Right cardiac atrium (tissue), 5 donors: ENCODE results near the gene SRPRA. TPM values are rescaled to one million over a fixed set of nuclear protein-coding genes. Genes with fewer than 3 reads are reported as not detected.
A peak's percentile ranks its signal among the peaks of the same experiment; 100 is the strongest.

Experiments
- ATAC-seq, 2 donors: fragments of 200-7000 bp; cut with Tn5 transposase; one replicate each; pipeline versions ENCODE4 v1.8.0 to v1.9.1; 2020; ENCODE audit warnings: moderate library complexity in 2 of 2, mild to moderate bottlenecking in 1 of 2
- DNase-seq, 3 donors: peaks; one replicate each; pipeline ENCODE4 v3.0.0-alpha.2; 2020
- H3K27ac ChIP-seq: one replicate; pipeline ENCODE4 v1.5.1; 2013; ENCODE audit warnings: mild to moderate bottlenecking, low read length, control low read depth, moderate library complexity
- H3K27me3 ChIP-seq: one replicate; pipeline ENCODE4 v1.6.1; 2013; ENCODE audit not compliant: control insufficient read depth, insufficient read depth
- H3K4me1 ChIP-seq: one replicate; pipeline ENCODE4 v1.6.1; 2013; ENCODE audit warnings: low read length; ENCODE audit not compliant: control insufficient read depth, insufficient read depth
- H3K4me3 ChIP-seq: one replicate; pipeline ENCODE4 v1.5.1; 2013; ENCODE audit warnings: low read length, control low read depth
- H3K9me3 ChIP-seq: one replicate; pipeline ENCODE4 v1.6.1; 2013; ENCODE audit warnings: low read length; ENCODE audit not compliant: control insufficient read depth
- WGBS: extraction: QIAGEN DNeasy Blood & Tissue Kit; methylation state at CpG from one replicate; pipeline ENCODE4 v1.1.7; 2013; 5-methylcytosine and 5-hydroxymethylcytosine counted together
- intact Hi-C, 4 donors: fragments of 100-400 bp; cut with DNase I; formaldehyde crosslinking; loops; one replicate each; pipeline versions ENCODE4 v1.11.0 to v1.14.0; 2022 to 2023
- polyA plus RNA-seq: library from polyadenylated mRNA; stranded (reverse); fragments of 200-250 nt; gene quantifications from one replicate; pipeline ENCODE4 v1.2.3, GENCODE V29; 2013
- total RNA-seq, 4 donors: library from RNA; stranded (reverse); fragmentation: NEBNext Ultra II Directional; extraction: Animal tissue kit (Norgen Biotek cat#: 25700); gene quantifications; one replicate each; pipeline ENCODE4 v1.2.1, GENCODE V29; 2021
- donor health status: healthy with polysubstance abuse.
- donor health status: DM: no; HTN: yes; CAD: no.
- donor health status: DM: no; HTN: no; CAD: no.
- donor health status: DM: no; HTN: yes; CAD: no; lungs with severe emphysema.
- donor health status: DM: yes; HTN: yes; CAD: no.

Gene SRPRA
- total and polyA plus RNA-seq, 5 donors = 49.6 to 85.4 (median 69.6) TPM

- no peaks in the 10 kb centered on the region for H3K9me3 ChIP-seq
- intact Hi-C loops = loop anchor here in 1 of 4 donors (2.0 kb wide), 1 partner anchor 173 kb away; no protein-coding TSS in a partner anchor
- H3K4me3 ChIP-seq = no peak overlapping the region
- 72% methylated on average over 4 of the region's 4 CpGs for WGBS
- ATAC-seq = no peak
- peaks cover 4% of the 10 kb centered on the region for H3K4me1 ChIP-seq
- H3K27me3 ChIP-seq = no peaks in the 10 kb centered on the region
- no peak for DNase-seq
- H3K27ac ChIP-seq = no peak overlapping the region
These were observed 39.6 kb upstream of the SRPRA start for GRCh38 chr11:126308271-126308671.

- no peaks in the 10 kb centered on the region for H3K27me3 ChIP-seq
- DNase-seq (no peak), ATAC-seq (no peak)
- WGBS = 32% methylated on average over 5 of the region's 5 CpGs
- no peak overlapping the region for H3K27ac ChIP-seq
- H3K9me3 ChIP-seq = no peaks in the 10 kb centered on the region
- intact Hi-C loops = loop anchor here in 1 of 4 donors (2.0 kb wide), 1 partner anchor 173 kb away; no protein-coding TSS in a partner anchor
- peaks cover 4% of the 10 kb centered on the region for H3K4me1 ChIP-seq
- H3K4me3 ChIP-seq = no peak overlapping the region
These were observed 39.0 kb upstream of the SRPRA start for GRCh38 chr11:126307706-126308105.

- no peak for DNase-seq
- no peaks in the 10 kb centered on the region for H3K9me3 ChIP-seq
- intact Hi-C loops = no loop called here
- H3K4me1 ChIP-seq = peaks cover 2% of the 10 kb centered on the region
- no peak for ATAC-seq
- H3K27ac ChIP-seq = no peak overlapping the region
- H3K27me3 ChIP-seq = no peaks in the 10 kb centered on the region
- no peak overlapping the region for H3K4me3 ChIP-seq
- WGBS = 95% methylated on average over 4 of the region's 4 CpGs
These were observed 37.0 kb upstream of the SRPRA start for GRCh38 chr11:126305699-126306098.

DNA sequence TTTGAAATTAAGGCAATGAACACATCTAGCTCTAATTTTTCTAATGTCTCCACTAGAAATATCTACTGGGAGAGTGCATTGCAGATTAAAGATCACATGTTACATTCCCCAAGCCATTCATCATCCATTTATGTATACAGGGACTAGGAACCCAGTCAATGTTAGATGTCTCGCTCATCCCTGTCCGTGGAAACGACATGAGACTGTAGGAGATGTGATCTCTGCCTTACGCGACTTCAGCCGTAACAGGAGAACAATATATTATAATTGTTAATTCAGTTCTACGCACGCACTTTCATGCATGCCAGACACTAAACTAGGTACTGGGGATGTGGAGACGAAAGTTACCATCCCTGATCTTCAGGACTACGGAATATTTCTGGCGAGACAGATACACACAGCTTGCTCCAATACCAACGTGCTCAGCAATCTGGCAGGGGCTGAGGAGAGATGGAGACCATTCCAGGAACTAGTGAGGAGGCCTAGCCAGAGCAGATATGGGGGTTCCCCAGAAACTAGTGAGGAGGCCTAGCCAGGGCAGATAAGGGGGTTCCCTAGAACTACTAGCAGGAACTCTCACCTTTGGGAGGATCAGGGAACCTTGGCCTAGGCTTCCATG, 35.9 kb upstream of the SRPRA start:
- no peaks in the 10 kb centered on the region for H3K4me1 ChIP-seq
- no peak for DNase-seq
- intact Hi-C loops = no loop called here
- peak overlapping the region; percentile 69 for H3K4me3 ChIP-seq
- H3K27me3 ChIP-seq = no peaks in the 10 kb centered on the region
- no peak overlapping the region for H3K27ac ChIP-seq
- no peaks in the 10 kb centered on the region for H3K9me3 ChIP-seq
- ATAC-seq = peak; percentile 3 to 14
- WGBS = 33% methylated on average over 12 of the region's 12 CpGs

GRCh38 chr11:126303623-126304456, 35.1 kb upstream of the SRPRA start, which contains the start of gene DCPS:
DCPS (plus strand) TSS chr11:126304060; CDS start chr11:126304081, 21 bp downstream.
- DNase-seq (peak; percentile 92 to 97 (median 97)), ATAC-seq (peak; percentile 99)
- Histone ChIP-seq H3K27ac (peak within 1 kb of the TSS; percentile 91), H3K4me1 (no peaks in the 10 kb centered on the region), H3K9me3 (no peaks in the 10 kb centered on the region), H3K27me3 (no peaks in the 10 kb centered on the region), H3K4me3 (peak within 1 kb of the TSS; percentile 69)
- intact Hi-C loops = no loop called here
- WGBS = 1% methylated on average over 61 of the region's 61 CpGs

- no peaks in the 10 kb centered on the region for H3K9me3 ChIP-seq
- ATAC-seq = no peak
- H3K27ac ChIP-seq = no peak overlapping the region
- WGBS = 40% methylated on average over 2 of the region's 2 CpGs
- no peaks in the 10 kb centered on the region for H3K4me1 ChIP-seq
- no peak for DNase-seq
- no peak overlapping the region for H3K4me3 ChIP-seq
- no peaks in the 10 kb centered on the region for H3K27me3 ChIP-seq
- intact Hi-C loops = no loop called here
These were observed 28.3 kb upstream of the SRPRA start for GRCh38 chr11:126297004-126297403.

DNA sequence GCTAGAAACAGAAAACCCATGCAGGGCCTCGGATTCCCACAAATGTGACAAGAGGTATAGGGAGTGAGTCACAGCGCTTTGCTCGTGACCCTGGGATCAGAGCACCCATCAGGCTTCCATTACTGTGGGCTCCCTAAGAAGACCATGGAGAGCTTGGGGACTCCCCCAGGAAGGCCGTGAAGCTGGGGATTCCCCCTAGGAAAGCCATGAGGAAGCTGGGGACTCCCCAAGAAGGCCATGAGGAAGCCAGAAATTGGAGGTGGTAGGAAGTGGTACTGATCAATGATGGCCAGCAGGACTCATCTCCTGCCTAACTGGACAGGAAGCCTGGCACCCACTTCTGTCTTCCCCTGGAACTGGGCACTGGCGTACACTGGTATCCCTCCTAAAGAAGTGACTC, 25.0 kb upstream of the SRPRA start:
- DNase-seq = peak in 1 of 3 donors; percentile 27
- 81% methylated on average over 5 of the region's 5 CpGs for WGBS
- Histone ChIP-seq H3K4me1 (no peaks in the 10 kb centered on the region), H3K27me3 (no peaks in the 10 kb centered on the region), H3K4me3 (no peak overlapping the region), H3K27ac (no peak overlapping the region), H3K9me3 (no peaks in the 10 kb centered on the region)
- ATAC-seq = no peak
- intact Hi-C loops = no loop called here

- no peaks in the 10 kb centered on the region for H3K4me1 ChIP-seq
- no peak overlapping the region for H3K4me3 ChIP-seq
- H3K27me3 ChIP-seq = no peaks in the 10 kb centered on the region
- 78% methylated on average over 12 of the region's 12 CpGs for WGBS
- H3K9me3 ChIP-seq = no peaks in the 10 kb centered on the region
- intact Hi-C loops = no loop called here
- H3K27ac ChIP-seq = no peak overlapping the region
- DNase-seq (peak in 1 of 3 donors; percentile 51), ATAC-seq (peak; percentile 7 to 14)
These were observed 22.2 kb upstream of the SRPRA start for GRCh38 chr11:126290887-126291286.

- intact Hi-C loops = no loop called here
- Histone ChIP-seq H3K4me3 (no peak overlapping the region), H3K27ac (no peak overlapping the region), H3K27me3 (no peaks in the 10 kb centered on the region), H3K9me3 (no peaks in the 10 kb centered on the region), H3K4me1 (peaks cover 2% of the 10 kb centered on the region)
- WGBS = 85% methylated on average over 6 of the region's 6 CpGs
- DNase-seq = no peak
- ATAC-seq = no peak
These were observed 19.5 kb upstream of the SRPRA start for GRCh38 chr11:126288237-126288636.

DNA sequence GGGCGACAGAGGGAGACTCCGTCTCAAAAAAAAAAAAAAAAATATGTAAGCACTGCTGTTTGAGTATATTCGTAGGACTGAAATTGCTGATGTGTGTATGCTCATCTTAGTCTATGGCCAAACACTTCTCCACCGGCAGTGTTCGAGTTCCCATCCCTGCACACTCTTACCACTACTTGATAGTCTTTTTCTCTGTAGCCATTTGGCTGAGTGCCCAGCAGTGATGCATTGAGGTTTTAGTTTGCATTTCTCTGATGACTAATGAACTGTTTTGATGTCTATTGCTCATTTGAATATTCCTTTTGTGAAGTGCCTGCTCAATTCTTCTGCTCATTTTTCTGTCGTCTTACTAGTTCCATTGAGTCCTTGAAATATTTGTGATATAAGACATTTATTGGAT, 16.1 kb upstream of the SRPRA start:
- Histone ChIP-seq H3K27ac (no peak overlapping the region), H3K27me3 (no peaks in the 10 kb centered on the region), H3K4me3 (no peak overlapping the region), H3K4me1 (peaks cover 4% of the 10 kb centered on the region), H3K9me3 (no peaks in the 10 kb centered on the region)
- intact Hi-C loops = no loop called here
- DNase-seq = peak; percentile 55 to 69 (median 67)
- ATAC-seq = no peak
- 58% methylated on average over 6 of the region's 6 CpGs for WGBS
